ENCODE data around the gene NANS.

GRCh38 chr9:98091735-98092612, 35.4 kb downstream of the NANS start:
- TF ChIP-seq POLR2A (IDR thresholded peaks at IDR 0.05; ENCODE audit: low read length) (no peak), GATA1 (IDR thresholded peaks at IDR 0.05; ENCODE audit: low read depth, low read length) (no peak)
